ENCODE measurements around the gene TPP1.

TPP1 gene

GRCh38 chr11:6587360-6587953 lies 31.8 kb downstream of the TPP1 start:
- DNase-seq (ENCODE audit: low read depth in 2 of 2), result no peak

- no peak for DNase-seq (ENCODE audit: low read depth in 2 of 2)
Observed at GRCh38 chr11:6586434-6587359, 32.5 kb downstream of the TPP1 start.

GRCh38 chr11:6584528-6584927 lies 34.7 kb downstream of the TPP1 start:
- DNase-seq (ENCODE audit: low read depth in 2 of 2), result no peak

GRCh38 chr11:6583584-6583983 lies 35.6 kb downstream of the TPP1 start:
- no peak for DNase-seq (ENCODE audit: low read depth in 2 of 2)

GRCh38 chr11:6579681-6580080 lies 39.5 kb downstream of the TPP1 start:
- no peak for DNase-seq (ENCODE audit: low read depth in 2 of 2)

- DNase-seq (ENCODE audit: low read depth in 2 of 2), result no peak
Observed at GRCh38 chr11:6578134-6578533, 41.1 kb downstream of the TPP1 start.

GRCh38 chr11:6576471-6577373 lies 42.5 kb downstream of the TPP1 start:
- DNase-seq (ENCODE audit: low read depth in 2 of 2), result no peak

GRCh38 chr11:6574816-6575715 lies 44.2 kb downstream of the TPP1 start:
- no peak for DNase-seq (ENCODE audit: low read depth in 2 of 2)

- DNase-seq (ENCODE audit: low read depth in 2 of 2), result no peak
Observed at GRCh38 chr11:6572215-6572614, 47.0 kb downstream of the TPP1 start.

- DNase-seq (ENCODE audit: low read depth in 2 of 2), result no peak
Observed at GRCh38 chr11:6571434-6572008, 47.7 kb downstream of the TPP1 start.

GRCh38 chr11:6570691-6571427 lies 48.4 kb downstream of the TPP1 start:
- no peak for DNase-seq (ENCODE audit: low read depth in 2 of 2)

GRCh38 chr11:6569706-6570105 lies 49.5 kb downstream of the TPP1 start:
- DNase-seq (ENCODE audit: low read depth in 2 of 2), result no peak

GRCh38 chr11:6568191-6568918 lies 50.9 kb downstream of the TPP1 start:
- DNase-seq (ENCODE audit: low read depth in 2 of 2), result no peak

GRCh38 chr11:6567371-6567745 lies 51.9 kb downstream of the TPP1 start:
- no peak for DNase-seq (ENCODE audit: low read depth in 2 of 2)

- no peak for DNase-seq (ENCODE audit: low read depth in 2 of 2)
Observed at GRCh38 chr11:6566704-6567370, 52.4 kb downstream of the TPP1 start.

- DNase-seq (ENCODE audit: low read depth in 2 of 2), result no peak
Observed at GRCh38 chr11:6565988-6566703, 53.1 kb downstream of the TPP1 start.

- DNase-seq (ENCODE audit: low read depth in 2 of 2), result no peak
Observed at GRCh38 chr11:6565325-6565724, 53.9 kb downstream of the TPP1 start.

- DNase-seq (ENCODE audit: low read depth in 2 of 2), result no peak
Observed at GRCh38 chr11:6563667-6564066, 55.6 kb downstream of the TPP1 start.
